ENCODE results near the gene B4GALT1.

- TF ChIP-seq CTCF (IDR thresholded peaks at IDR 0.05) (no peak), POLR2A (IDR thresholded peaks at IDR 0.05) (no peak), EP300 (IDR thresholded peaks at IDR 0.05) (peak in 1 of 4 donors; percentile 9)
Measured at GRCh38 chr9:33162721-33163311, 4.3 kb downstream of the B4GALT1 start.

Data from sigmoid colon (tissue), 4 donors.